Subcutaneous adipose tissue (tissue), 4 donors: ENCODE results near the gene FABP6. TPM values are rescaled to one million over a fixed set of nuclear protein-coding genes. Genes with fewer than 3 reads are reported as not detected.

Experiments used
- total RNA-seq, 4 donors: library from RNA; depleted of rRNA; stranded (reverse); fragments of >200 nt; gene quantifications; one replicate each; pipeline ENCODE4 v1.1.0, GENCODE V29; 2016
- TF ChIP-seq, protein P1 (sequence below): fragments of 450-650 bp; IDR thresholded peaks from one replicate; pipeline ENCODE4 v1.5.1; 2016; ENCODE audit warnings: low read depth, mild to moderate bottlenecking, control low read depth, antibody characterized with exemption, moderate library complexity

Gene FABP6
- total RNA-seq, 4 donors from 2014 or later: not detected

DNA sequence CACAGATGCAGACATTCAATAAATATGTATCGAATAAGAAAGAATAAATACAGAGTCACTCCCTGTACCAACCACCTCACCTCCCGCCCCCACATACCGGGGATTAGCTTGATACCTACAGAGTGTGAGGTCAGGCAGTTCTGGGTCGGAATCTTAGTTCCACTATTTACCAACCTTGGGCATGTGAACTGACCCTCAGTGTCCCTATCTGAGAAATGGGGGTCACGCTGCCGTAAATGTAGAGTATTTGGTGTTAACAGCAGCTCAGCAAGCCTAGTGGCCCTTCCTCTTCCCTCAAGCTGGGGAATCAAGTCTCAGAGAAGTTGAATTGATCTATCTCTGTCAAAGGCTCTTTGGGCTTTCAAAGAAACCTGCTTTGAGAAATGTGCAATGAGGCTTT is 57.6 kb downstream of the FABP6 start:
- TF ChIP-seq, protein P1, sequence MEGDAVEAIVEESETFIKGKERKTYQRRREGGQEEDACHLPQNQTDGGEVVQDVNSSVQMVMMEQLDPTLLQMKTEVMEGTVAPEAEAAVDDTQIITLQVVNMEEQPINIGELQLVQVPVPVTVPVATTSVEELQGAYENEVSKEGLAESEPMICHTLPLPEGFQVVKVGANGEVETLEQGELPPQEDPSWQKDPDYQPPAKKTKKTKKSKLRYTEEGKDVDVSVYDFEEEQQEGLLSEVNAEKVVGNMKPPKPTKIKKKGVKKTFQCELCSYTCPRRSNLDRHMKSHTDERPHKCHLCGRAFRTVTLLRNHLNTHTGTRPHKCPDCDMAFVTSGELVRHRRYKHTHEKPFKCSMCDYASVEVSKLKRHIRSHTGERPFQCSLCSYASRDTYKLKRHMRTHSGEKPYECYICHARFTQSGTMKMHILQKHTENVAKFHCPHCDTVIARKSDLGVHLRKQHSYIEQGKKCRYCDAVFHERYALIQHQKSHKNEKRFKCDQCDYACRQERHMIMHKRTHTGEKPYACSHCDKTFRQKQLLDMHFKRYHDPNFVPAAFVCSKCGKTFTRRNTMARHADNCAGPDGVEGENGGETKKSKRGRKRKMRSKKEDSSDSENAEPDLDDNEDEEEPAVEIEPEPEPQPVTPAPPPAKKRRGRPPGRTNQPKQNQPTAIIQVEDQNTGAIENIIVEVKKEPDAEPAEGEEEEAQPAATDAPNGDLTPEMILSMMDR: no peak

DNA sequence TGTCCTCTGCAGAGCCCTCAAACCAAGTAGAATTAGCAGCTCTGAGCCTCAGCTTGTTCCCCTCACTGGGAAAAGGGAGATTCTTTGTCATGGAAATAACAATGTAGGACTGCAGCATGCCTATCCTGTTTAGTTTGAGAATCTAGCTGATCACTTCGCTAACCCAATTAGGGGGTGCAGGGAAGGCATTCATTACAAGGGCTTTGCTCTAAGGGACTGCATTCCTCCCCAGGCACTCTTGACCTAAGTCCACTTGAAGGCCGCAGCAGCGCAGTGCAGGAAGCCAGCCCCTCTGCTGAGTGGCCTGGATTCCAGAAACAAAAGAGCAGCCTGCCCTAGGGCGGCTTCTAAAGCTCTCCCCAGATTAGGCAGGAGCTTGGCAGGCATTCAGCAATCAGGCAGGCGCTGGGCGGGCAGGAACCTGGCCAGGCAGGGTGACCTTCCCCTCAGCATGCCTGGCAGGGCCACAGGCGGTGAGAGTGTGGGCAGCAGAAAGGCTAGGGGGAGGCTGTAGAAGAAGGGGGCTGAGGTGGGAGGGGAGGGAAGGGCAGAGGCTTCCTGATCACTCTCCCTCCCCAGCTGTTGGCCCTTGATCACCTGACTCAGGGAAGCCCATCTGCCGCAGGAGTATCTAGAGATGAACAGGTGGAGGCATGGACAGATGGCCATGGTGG is 58.2 kb downstream of the FABP6 start:
- TF ChIP-seq, protein P1: no peak

Other genes starting within 250 kb of the FABP6 start
- gene TTC1, start 220.4 kb upstream of the FABP6 start, total RNA-seq: 10 to 100 TPM; 23.7 to 69.6 (median 37.8) TPM
- 10 to 100 TPM; 19.4 to 27.5 (median 21.0) TPM for gene PWWP2A, start 110.1 kb upstream of the FABP6 start, total RNA-seq
- 1 to 10 TPM in 1 of 4 donors, under 1 TPM in 2, not detected in 1; 0.16 to 2.8 (median 0.17) TPM for gene CCNJL, start 83.1 kb downstream of the FABP6 start, total RNA-seq
- 1 to 10 TPM in 2 of 4 donors, under 1 TPM in 2; 0.57 to 1.5 (median 0.91) TPM for gene C1QTNF2, start 141.1 kb downstream of the FABP6 start, total RNA-seq
- gene FAM200C, start 170.5 kb downstream of the FABP6 start, total RNA-seq: 1 to 10 TPM; 3.6 to 5.1 (median 4.3) TPM
- gene SLU7, start 189.6 kb downstream of the FABP6 start, total RNA-seq: 10 to 100 TPM; 42.8 to 98.0 (median 70.5) TPM
- gene PTTG1, start 192.3 kb downstream of the FABP6 start, total RNA-seq: 10 to 100 TPM in 1 of 4 donors, 1 to 10 TPM in 3; 1.3 to 15.0 (median 6.8) TPM